GM23248 (cell line): ENCODE data around the gene TSPAN9. TPM values are rescaled to one million over a fixed set of nuclear protein-coding genes. Genes with fewer than 3 reads are reported as not detected.

ENCODE experiments used
- DNase-seq: peaks from one replicate; pipeline ENCODE4 v3.0.0-alpha.2; 2015
- H2AFZ ChIP-seq: fragments of 200-600 bp; sonication (generic); 2 replicates; pipeline ENCODE4 v1.6.1; 2016; ENCODE audit warnings: antibody characterized with exemption
- H3F3A ChIP-seq: fragments of 200-600 bp; sonication (generic); 2 replicates; pipeline ENCODE4 v1.6.1; 2016; ENCODE audit warnings: mild to moderate bottlenecking, antibody characterized with exemption, mixed run types; ENCODE audit not compliant: insufficient read depth
- H3K27ac ChIP-seq: fragments of 200-600 bp; sonication (generic); 2 replicates; pipeline ENCODE4 v1.5.1; 2016; ENCODE audit warnings: mild to moderate bottlenecking
- H3K27me3 ChIP-seq: fragments of 200-600 bp; sonication (generic); replicated peaks from 2 replicates; pipeline ENCODE4 v1.6.1; 2016; ENCODE audit warnings: mild to moderate bottlenecking; ENCODE audit not compliant: insufficient read depth
- H3K36me3 ChIP-seq: fragments of 200-600 bp; sonication (generic); 2 replicates; pipeline ENCODE4 v1.6.1; 2016; ENCODE audit warnings: low read depth, mild to moderate bottlenecking
- H3K4me1 ChIP-seq: fragments of 200-600 bp; sonication (generic); 2 replicates; pipeline ENCODE4 v1.6.1; 2016; ENCODE audit warnings: mild to moderate bottlenecking; ENCODE audit not compliant: insufficient read depth
- H3K4me2 ChIP-seq: fragments of 200-600 bp; sonication (generic); one replicate; pipeline ENCODE4 v1.6.1; 2016; ENCODE audit warnings: mild to moderate bottlenecking; ENCODE audit not compliant: unreplicated experiment
- H3K4me3 ChIP-seq: fragments of 200-600 bp; sonication (generic); 2 replicates; pipeline ENCODE4 v1.5.1; 2016; ENCODE audit warnings: mild to moderate bottlenecking
- H3K79me2 ChIP-seq: fragments of 200-600 bp; sonication (generic); 2 replicates; pipeline ENCODE4 v1.6.1; 2016; ENCODE audit warnings: mild to moderate bottlenecking; ENCODE audit not compliant: insufficient read depth
- H3K9ac ChIP-seq: fragments of 200-600 bp; sonication (generic); 2 replicates; pipeline ENCODE4 v1.6.1; 2016; ENCODE audit warnings: mild to moderate bottlenecking
- H3K9me2 ChIP-seq: fragments of 200-600 bp; sonication (generic); 2 replicates; pipeline ENCODE4 v1.6.1; 2016; ENCODE audit warnings: mixed run types, mild to moderate bottlenecking, moderate library complexity; ENCODE audit not compliant: insufficient read depth
- H3K9me3 ChIP-seq: fragments of 200-600 bp; sonication (generic); one replicate; pipeline ENCODE4 v1.6.1; 2017; ENCODE audit warnings: low read depth
- H4K20me1 ChIP-seq: fragments of 200-600 bp; sonication (generic); 2 replicates; pipeline ENCODE4 v1.6.0; 2016; ENCODE audit not compliant: insufficient read depth
- EZH2 ChIP-seq: fragments of 200-600 bp; sonication (generic); IDR thresholded peaks from 2 replicates; pipeline ENCODE4 v1.6.1; 2018; ENCODE audit warnings: antibody characterized with exemption, mild to moderate bottlenecking; ENCODE audit not compliant: insufficient read depth, poor library complexity, severe bottlenecking
- EZH2phosphoT487 ChIP-seq: fragments of 200-600 bp; sonication (generic); IDR thresholded peaks from 2 replicates; pipeline ENCODE4 v1.6.1; 2018; ENCODE audit warnings: antibody characterized with exemption, moderate library complexity, mild to moderate bottlenecking, low read depth; ENCODE audit not compliant: insufficient read depth
- WGBS, 2 experiments: methylation state at CpG; one replicate each; pipeline ENCODE4 v1.1.6; 2015 to 2017; ENCODE audit warnings: low lambda C conversion rate in 2 of 2, low coverage in 1 of 2; ENCODE audit errors: missing lambda C conversion rate in 2 of 2; 5-methylcytosine and 5-hydroxymethylcytosine counted together
- in situ Hi-C: fragments of 300-500 bp; cut with MboI; formaldehyde crosslinking; loops from 2 replicates; pipeline ENCODE4 v1.15.0; 2020
- polyA plus RNA-seq: library from polyadenylated mRNA; unstranded; fragments of >200 nt; fragmentation: Nextera tagmentation; extraction: Ambion mirVana; gene quantifications from 2 replicates; pipeline ENCODE4 v1.2.1, GENCODE V29; 2016
- total RNA-seq: library from RNA; depleted of rRNA; stranded (reverse); fragments of >200 nt; shearing (Covaris generic); gene quantifications from 2 replicates; pipeline ENCODE4 v1.2.3, GENCODE V29; 2014

The TSPAN9 gene
- total and polyA plus RNA-seq, 2 experiments from 2014 or later = 9.5 to 14.4 TPM

DNA sequence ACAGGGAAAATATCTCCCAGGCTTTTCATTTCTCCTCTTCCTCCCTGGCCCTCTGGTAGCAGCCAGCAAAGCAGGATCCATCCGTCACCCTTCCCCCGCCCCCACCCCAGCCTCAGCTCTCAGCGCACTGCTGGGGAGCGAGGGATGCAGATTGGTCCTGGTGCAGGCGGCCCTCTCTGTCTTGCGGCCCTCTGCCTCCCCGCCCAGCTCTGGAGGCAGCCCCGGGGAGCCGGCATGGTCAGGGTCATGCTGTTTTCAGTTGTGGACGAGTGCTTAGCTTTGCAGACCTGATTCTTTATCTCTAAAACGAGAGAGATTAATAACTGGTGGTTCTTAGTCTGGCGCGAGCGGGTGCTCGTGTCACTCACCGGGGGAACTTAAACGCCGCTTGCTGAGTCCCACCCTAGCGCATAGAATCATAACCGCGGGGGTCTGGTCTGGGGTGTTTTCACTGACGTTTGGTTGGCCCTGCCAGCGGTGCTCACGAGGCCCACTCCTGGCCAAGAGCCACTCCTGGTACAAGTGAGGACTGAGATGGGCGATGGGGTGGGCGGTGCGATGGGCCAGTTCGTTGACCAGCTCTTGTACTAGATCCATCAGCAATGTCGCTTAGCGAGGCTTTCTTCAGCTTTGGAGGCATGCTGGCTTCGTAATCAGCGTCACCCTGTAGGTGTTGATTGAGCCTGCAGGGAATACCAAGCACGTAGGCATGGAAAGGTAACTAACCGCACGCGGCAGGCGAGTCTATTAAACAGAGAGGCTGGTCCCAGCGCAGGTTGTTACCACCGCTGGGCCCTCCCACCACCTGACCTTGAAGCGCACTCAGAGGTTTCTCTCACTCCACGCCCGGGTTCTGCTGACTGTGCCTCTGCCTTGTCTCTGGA lies 95.2 kb downstream of the TSPAN9 start:
- in situ Hi-C loops = no loop called here
- TF ChIP-seq EZH2phosphoT487 (no peak), EZH2 (no peak)

DNA sequence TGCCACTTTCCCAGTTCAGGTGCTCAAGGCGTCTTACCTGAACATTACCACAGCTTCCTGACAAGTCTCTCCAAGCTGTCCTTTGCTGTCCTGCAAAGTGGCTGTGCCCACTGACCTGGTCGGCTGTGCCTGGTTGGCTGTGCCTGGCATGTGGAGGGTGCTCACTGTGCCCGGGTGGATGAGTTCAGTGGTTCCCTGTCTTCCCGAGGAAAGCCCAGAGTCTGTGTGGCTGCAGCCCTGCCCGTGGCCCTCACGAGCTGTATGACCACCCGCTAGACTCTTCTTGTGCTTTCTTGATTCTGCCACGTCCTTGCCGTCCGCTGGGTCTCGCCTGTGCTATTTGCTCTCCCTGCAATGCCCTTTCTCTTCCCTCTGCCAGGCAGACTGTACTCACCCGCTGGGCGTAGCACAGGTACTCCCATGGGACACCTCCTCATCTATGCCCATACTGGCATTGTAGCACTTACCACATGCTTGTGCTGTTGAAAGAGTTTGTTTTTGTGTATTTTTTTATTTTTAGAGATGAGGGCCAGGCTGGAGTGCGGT lies 95.9 kb downstream of the TSPAN9 start:
- no peaks in the 10 kb centered on the region for H3K9me2 ChIP-seq
- no peak overlapping the region for H3K4me2 ChIP-seq
- H3K27me3 ChIP-seq = no peaks in the 10 kb centered on the region
- H3K9ac ChIP-seq = no peak overlapping the region
- no peak overlapping the region for H3K4me3 ChIP-seq
- no peak overlapping the region for H2AFZ ChIP-seq
- H3K27ac ChIP-seq = no peak overlapping the region
- 96 to 97% methylated on average over 14 of the region's 14 CpGs for WGBS, 2 experiments
- H3K79me2 ChIP-seq = no peaks in the 10 kb centered on the region
- no peaks in the 10 kb centered on the region for H4K20me1 ChIP-seq
- H3K9me3 ChIP-seq = no peaks in the 10 kb centered on the region
- in situ Hi-C loops = no loop called here
- DNase-seq = no peak
- peaks cover 32% of the 10 kb centered on the region for H3F3A ChIP-seq
- H3K4me1 ChIP-seq = peaks cover 30% of the 10 kb centered on the region
- no peaks in the 10 kb centered on the region for H3K36me3 ChIP-seq
- no peak for TF ChIP-seq EZH2phosphoT487
- TF ChIP-seq EZH2 = no peak

More for the DNA sequence above, 95.2 kb downstream of the TSPAN9 start:
- Histone ChIP-seq H4K20me1 (no peaks in the 10 kb centered on the region), H3K9ac (no peak overlapping the region), H3F3A (peaks cover 32% of the 10 kb centered on the region), H3K79me2 (no peaks in the 10 kb centered on the region), H3K36me3 (no peaks in the 10 kb centered on the region), H2AFZ (no peak overlapping the region), H3K9me2 (no peaks in the 10 kb centered on the region), H3K9me3 (no peaks in the 10 kb centered on the region), H3K4me3 (no peak overlapping the region), H3K27ac (no peak overlapping the region), H3K4me2 (no peak overlapping the region), H3K27me3 (no peaks in the 10 kb centered on the region), H3K4me1 (peaks cover 33% of the 10 kb centered on the region)
- 92 to 93% methylated on average over 38 to 42 of the region's 42 CpGs for WGBS, 2 experiments
- no peak for DNase-seq

DNA sequence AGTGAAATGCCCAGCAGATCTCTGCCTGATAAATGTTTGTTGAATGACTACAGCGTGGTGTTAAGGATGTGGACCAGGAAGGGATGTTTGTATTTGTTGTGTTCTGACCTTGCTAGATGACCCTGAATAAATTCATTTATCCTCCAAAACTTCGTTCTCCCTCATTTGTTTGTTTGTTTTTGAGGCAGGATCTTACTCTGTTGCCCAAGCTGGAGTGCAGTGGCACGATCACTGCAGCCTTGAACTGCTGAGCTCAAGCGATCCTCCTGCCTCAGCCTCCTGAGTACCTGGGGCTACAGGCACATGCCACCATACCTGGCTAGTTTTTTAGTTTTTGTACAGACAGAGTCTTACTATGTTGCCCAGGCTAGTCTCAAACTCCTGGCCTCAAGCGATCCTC lies 96.7 kb downstream of the TSPAN9 start:
- Histone ChIP-seq H3K27me3 (no peaks in the 10 kb centered on the region), H3K4me2 (no peak overlapping the region), H3K27ac (no peak overlapping the region), H3K4me1 (peaks cover 24% of the 10 kb centered on the region), H3F3A (peaks cover 27% of the 10 kb centered on the region), H3K9ac (no peak overlapping the region), H3K79me2 (no peaks in the 10 kb centered on the region), H3K36me3 (no peaks in the 10 kb centered on the region), H3K9me2 (no peaks in the 10 kb centered on the region), H4K20me1 (no peaks in the 10 kb centered on the region), H2AFZ (no peak overlapping the region), H3K4me3 (no peak overlapping the region), H3K9me3 (no peaks in the 10 kb centered on the region)
- DNase-seq = no peak
- TF ChIP-seq EZH2phosphoT487 = no peak
- TF ChIP-seq EZH2 = no peak
- in situ Hi-C loops = no loop called here
- WGBS, 2 experiments = 84% methylated on average over 5 of the region's 5 CpGs

DNA sequence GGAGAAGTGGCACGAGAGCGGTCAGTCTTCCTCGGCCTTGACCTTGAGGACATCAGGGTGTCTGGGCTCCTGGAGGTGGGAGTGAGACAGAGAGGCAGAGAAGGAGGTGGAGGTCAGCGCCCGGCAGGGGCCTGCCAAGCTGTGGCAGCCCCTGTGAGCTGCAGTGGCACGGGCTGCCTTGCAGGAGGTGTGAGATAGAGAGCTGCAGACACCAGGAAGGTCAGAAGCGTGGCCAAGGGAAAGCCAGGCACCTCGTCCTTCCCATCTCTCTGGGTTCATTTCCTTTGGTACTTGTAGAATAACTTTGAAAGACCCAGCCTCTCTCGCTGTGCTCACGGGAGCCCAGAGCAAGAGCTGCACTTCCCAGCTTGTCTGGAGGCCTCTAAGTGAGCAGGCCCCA lies 98.1 kb downstream of the TSPAN9 start:
- H3K9me3 ChIP-seq = no peaks in the 10 kb centered on the region
- no peaks in the 10 kb centered on the region for H3K27me3 ChIP-seq
- peaks cover 12% of the 10 kb centered on the region for H3K4me1 ChIP-seq
- H2AFZ ChIP-seq = no peak overlapping the region
- no peak overlapping the region for H3K4me3 ChIP-seq
- no peak for DNase-seq
- no peaks in the 10 kb centered on the region for H4K20me1 ChIP-seq
- in situ Hi-C loops = no loop called here
- TF ChIP-seq EZH2phosphoT487 (no peak), EZH2 (no peak)
- WGBS, 2 experiments = 82 to 83% methylated on average over 10 of the region's 10 CpGs
- no peaks in the 10 kb centered on the region for H3K36me3 ChIP-seq
- H3K79me2 ChIP-seq = no peaks in the 10 kb centered on the region
- peaks cover 16% of the 10 kb centered on the region for H3F3A ChIP-seq
- no peaks in the 10 kb centered on the region for H3K9me2 ChIP-seq
- no peak overlapping the region for H3K27ac ChIP-seq
- no peak overlapping the region for H3K9ac ChIP-seq
- H3K4me2 ChIP-seq = no peak overlapping the region
